Right ventricle myocardium superior (tissue), 1 donor: ENCODE results near the gene SFT2D3. TPM values are rescaled to one million over a fixed set of nuclear protein-coding genes. Genes with fewer than 3 reads are reported as not detected.
A peak's percentile ranks its signal among the peaks of the same experiment; 100 is the strongest.
"Not testable (repeated sequence)": the region's sequence is repeated elsewhere in the genome, so short reads cannot be mapped to it uniquely, and the experiment has no call there.

ENCODE experiments used
- ATAC-seq: fragments of 200-7000 bp; cut with Tn5 transposase; one replicate; pipeline ENCODE4 v1.9.1; 2020; ENCODE audit warnings: mild to moderate bottlenecking; ENCODE audit not compliant: poor library complexity
- DNase-seq: peaks from one replicate; pipeline ENCODE4 v3.0.0-alpha.2; 2020
- intact Hi-C: fragments of 100-400 bp; cut with DNase I; formaldehyde crosslinking; loops from one replicate; pipeline ENCODE4 v1.11.2; 2022
- total RNA-seq: library from RNA; stranded (reverse); fragmentation: NEBNext Ultra II Directional; extraction: Animal tissue kit (Norgen Biotek cat#: 25700); gene quantifications from one replicate; pipeline ENCODE4 v1.2.1, GENCODE V29; 2021
- donor health status: DM: no; HTN: yes; CAD: no; lungs with severe emphysema.

Gene SFT2D3
- total RNA-seq, 1 donor from 2014 or later: 3.2 TPM

- ATAC-seq (peak; percentile 36), DNase-seq (no peak)
- intact Hi-C loops: no loop called here
Observed at GRCh38 chr2:127726158-127726880, 25.0 kb downstream of the SFT2D3 start.

GRCh38 chr2:127733113-127733815 is 32.0 kb downstream of the SFT2D3 start:
- DNase-seq (no peak), ATAC-seq (peak; percentile 46)
- intact Hi-C loops: loop anchor here (10.0 kb wide), 1 partner anchor 72 kb away; no protein-coding TSS in a partner anchor

- intact Hi-C loops: loop anchor here (10.0 kb wide), 1 partner anchor 71 kb away; no protein-coding TSS in a partner anchor
- peak; percentile 63 for ATAC-seq
- no peak for DNase-seq
Observed at GRCh38 chr2:127733816-127734537, 32.7 kb downstream of the SFT2D3 start.

- intact Hi-C loops: loop anchor here (10.0 kb wide), 1 partner anchor 70 kb away; no protein-coding TSS in a partner anchor
- DNase-seq (no peak), ATAC-seq (no peak)
Observed at GRCh38 chr2:127735044-127735443, 33.7 kb downstream of the SFT2D3 start.

GRCh38 chr2:127735537-127736399 is 34.5 kb downstream of the SFT2D3 start:
- ATAC-seq (no peak), DNase-seq (no peak)
- intact Hi-C loops: loop anchor here (10.0 kb wide), 1 partner anchor 69 kb away; no protein-coding TSS in a partner anchor

GRCh38 chr2:127737892-127738291 is 36.6 kb downstream of the SFT2D3 start:
- intact Hi-C loops: loop anchor here (10.0 kb wide), 1 partner anchor 67 kb away; no protein-coding TSS in a partner anchor
- ATAC-seq (no peak), DNase-seq (no peak)

GRCh38 chr2:127739800-127740199 is 38.5 kb downstream of the SFT2D3 start:
- intact Hi-C loops: loop anchor here (10.0 kb wide), 1 partner anchor 65 kb away; no protein-coding TSS in a partner anchor
- ATAC-seq (no peak), DNase-seq (no peak)

- DNase-seq (no peak), ATAC-seq (no peak)
Observed at GRCh38 chr2:127740665-127741288, 39.5 kb downstream of the SFT2D3 start.

GRCh38 chr2:127743477-127744026 is 42.3 kb downstream of the SFT2D3 start:
- intact Hi-C loops: no loop called here
- no peak for ATAC-seq
- DNase-seq: no peak

More at GRCh38 chr2:127740665-127741288, 39.5 kb downstream of the SFT2D3 start:
- intact Hi-C loops: no loop called here

- no peak for ATAC-seq
- DNase-seq: no peak
- intact Hi-C loops: no loop called here
Observed at GRCh38 chr2:127747621-127748020, 46.3 kb downstream of the SFT2D3 start.

GRCh38 chr2:127749537-127749936 is 48.2 kb downstream of the SFT2D3 start:
- ATAC-seq, DNase-seq, intact Hi-C loops: not testable (repeated sequence)

GRCh38 chr2:127753374-127753773 is 52.1 kb downstream of the SFT2D3 start:
- no peak for ATAC-seq
- no peak for DNase-seq
- intact Hi-C loops: no loop called here

- ATAC-seq (no peak), DNase-seq (no peak)
- intact Hi-C loops: no loop called here
Observed at GRCh38 chr2:127754186-127754585, 52.9 kb downstream of the SFT2D3 start.

Other genes starting within 250 kb of the SFT2D3 start
- gene IWS1, start 175.0 kb upstream of the SFT2D3 start, total RNA-seq: 57.7 TPM
- gene MYO7B, start 165.8 kb upstream of the SFT2D3 start, total RNA-seq: 0.32 TPM
- gene GPR17, start 55.3 kb upstream of the SFT2D3 start, total RNA-seq: not detected
- gene LIMS2, start 26.0 kb upstream of the SFT2D3 start, total RNA-seq: 237 TPM
- gene WDR33, start 109.7 kb downstream of the SFT2D3 start, total RNA-seq: 37.9 TPM
- gene POLR2D, start 156.7 kb downstream of the SFT2D3 start, total RNA-seq: 18.5 TPM
- 9.7 TPM for gene AMMECR1L, start 184.5 kb downstream of the SFT2D3 start, total RNA-seq